Esophagus muscularis mucosa (tissue), 3 donors: Measurements from ENCODE around the gene SYVN1.

Experiments
- POLR2A ChIP-seq: fragments of 450-650 bp; IDR thresholded peaks from one replicate; pipeline ENCODE4 v1.6.1; 2017; ENCODE audit warnings: antibody characterized with exemption, moderate library complexity, mild to moderate bottlenecking, low read depth
- TF ChIP-seq, protein P1 (sequence below), 3 experiments: fragments of 200-600 bp in 2 of 3; fragments of 450-650 bp in 1 of 3; sonication (generic) in 2 of 3; IDR thresholded peaks; one replicate each; pipeline ENCODE4 v1.5.1; 2017 to 2019; ENCODE audit warnings: antibody characterized with exemption in 3 of 3, mild to moderate bottlenecking in 2 of 3, moderate library complexity in 1 of 3

DNA sequence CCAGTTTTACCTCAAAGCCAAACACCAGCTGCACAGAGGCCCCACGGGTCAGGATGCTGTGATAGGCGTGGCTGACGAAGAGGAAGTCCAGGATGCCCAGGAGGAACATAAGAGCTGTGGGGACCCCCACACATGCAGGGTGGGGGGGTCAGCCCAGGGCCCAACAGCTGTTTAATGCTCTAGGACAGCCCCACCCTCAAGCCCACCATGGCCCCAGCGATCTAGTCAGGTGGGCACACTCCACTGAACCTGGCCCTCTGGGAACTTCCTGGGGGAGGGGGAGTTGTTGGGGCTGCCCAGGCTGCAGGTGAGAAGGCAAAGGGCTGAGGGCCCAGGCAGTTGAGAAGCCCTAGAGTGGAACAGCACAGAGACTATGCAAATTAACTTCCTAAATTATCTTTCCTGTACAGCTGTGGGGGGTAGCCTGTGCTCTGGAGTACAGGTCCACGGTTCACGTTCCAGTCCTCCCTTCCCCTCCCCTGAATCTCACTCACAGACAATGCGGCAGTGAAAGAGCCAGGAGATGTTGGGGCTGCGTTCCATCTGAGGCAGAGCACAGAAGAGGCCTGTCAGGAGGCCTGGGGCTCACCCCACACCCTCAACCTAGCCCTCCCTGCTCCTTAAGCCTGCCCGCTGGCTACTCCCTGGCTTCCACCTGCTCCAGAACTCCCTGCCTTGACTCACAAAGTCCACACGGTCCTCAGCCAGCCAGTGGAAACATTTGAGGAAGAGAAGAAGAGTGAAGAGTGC lies 1.9 kb downstream of the SYVN1 start:
- TF ChIP-seq, protein P1, sequence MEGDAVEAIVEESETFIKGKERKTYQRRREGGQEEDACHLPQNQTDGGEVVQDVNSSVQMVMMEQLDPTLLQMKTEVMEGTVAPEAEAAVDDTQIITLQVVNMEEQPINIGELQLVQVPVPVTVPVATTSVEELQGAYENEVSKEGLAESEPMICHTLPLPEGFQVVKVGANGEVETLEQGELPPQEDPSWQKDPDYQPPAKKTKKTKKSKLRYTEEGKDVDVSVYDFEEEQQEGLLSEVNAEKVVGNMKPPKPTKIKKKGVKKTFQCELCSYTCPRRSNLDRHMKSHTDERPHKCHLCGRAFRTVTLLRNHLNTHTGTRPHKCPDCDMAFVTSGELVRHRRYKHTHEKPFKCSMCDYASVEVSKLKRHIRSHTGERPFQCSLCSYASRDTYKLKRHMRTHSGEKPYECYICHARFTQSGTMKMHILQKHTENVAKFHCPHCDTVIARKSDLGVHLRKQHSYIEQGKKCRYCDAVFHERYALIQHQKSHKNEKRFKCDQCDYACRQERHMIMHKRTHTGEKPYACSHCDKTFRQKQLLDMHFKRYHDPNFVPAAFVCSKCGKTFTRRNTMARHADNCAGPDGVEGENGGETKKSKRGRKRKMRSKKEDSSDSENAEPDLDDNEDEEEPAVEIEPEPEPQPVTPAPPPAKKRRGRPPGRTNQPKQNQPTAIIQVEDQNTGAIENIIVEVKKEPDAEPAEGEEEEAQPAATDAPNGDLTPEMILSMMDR (IDR thresholded peaks at IDR 0.05), result no peak
- TF ChIP-seq POLR2A, result no peak
